WERI-Rb-1 (cell line): ENCODE data around the gene GATA5.

Experiments used
- DNase-seq: peaks from one replicate; pipeline ENCODE4 v3.0.0-alpha.2; 2020
- H3K27ac ChIP-seq: fragments of 250-450 bp; sonication (Bioruptor Pico); 2 replicates; pipeline ENCODE4 v1.5.1; 2020; ENCODE audit warnings: mild to moderate bottlenecking, moderate library complexity
- H3K27me3 ChIP-seq: fragments of 250-450 bp; sonication (Bioruptor Pico); 2 replicates; pipeline ENCODE4 v1.5.1; 2021; ENCODE audit warnings: mild to moderate bottlenecking, low read depth, moderate library complexity; ENCODE audit not compliant: insufficient read depth, severe bottlenecking
- H3K36me3 ChIP-seq: fragments of 250-450 bp; sonication (Bioruptor Pico); 2 replicates; pipeline ENCODE4 v1.5.1; 2020; ENCODE audit warnings: mild to moderate bottlenecking, moderate library complexity
- H3K4me3 ChIP-seq: 2 replicates; pipeline ENCODE4 v1.5.1; 2011; ENCODE audit warnings: low read depth, mild to moderate bottlenecking, control low read depth, low read length
- H3K9me3 ChIP-seq: fragments of 250-450 bp; sonication (Bioruptor Pico); 2 replicates; pipeline ENCODE4 v1.5.1; 2021; ENCODE audit warnings: mild to moderate bottlenecking, moderate library complexity; ENCODE audit not compliant: severe bottlenecking
- CTCF ChIP-seq: IDR thresholded peaks from 2 replicates; pipeline ENCODE4 v1.5.1; 2011; ENCODE audit warnings: low read depth, mild to moderate bottlenecking, control low read depth, inconsistent platforms, low read length

GATA5 gene

GRCh38 chr20:62461834-62462233, 14.0 kb downstream of the GATA5 start:
- Histone ChIP-seq H3K36me3 (no peaks in the 10 kb centered on the region), H3K27me3 (no peaks in the 10 kb centered on the region), H3K9me3 (no peaks in the 10 kb centered on the region), H3K27ac (no peak overlapping the region), H3K4me3 (no peak overlapping the region)
- no peak for TF ChIP-seq CTCF
- DNase-seq: no peak

DNA sequence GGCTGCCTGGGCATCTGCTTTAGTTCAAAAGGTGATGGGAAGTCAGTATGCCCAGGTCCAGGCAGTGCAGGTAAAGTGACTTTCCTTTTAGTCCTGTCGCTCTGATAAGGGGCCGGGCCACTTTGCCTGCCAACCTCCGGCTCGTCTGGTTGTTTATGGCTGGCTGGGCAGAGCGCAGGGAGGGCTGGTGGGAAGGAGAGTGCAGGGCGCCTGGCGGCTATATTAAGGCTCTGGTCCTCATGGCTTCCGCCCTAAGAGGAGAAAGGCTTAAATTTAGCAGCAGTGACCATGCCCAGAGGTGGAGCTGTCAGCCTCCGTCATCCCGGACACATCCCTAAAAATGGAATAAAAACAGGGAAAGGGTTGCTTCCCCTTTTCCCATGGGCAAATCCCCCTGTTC, 14.6 kb downstream of the GATA5 start:
- Histone ChIP-seq H3K27me3 (no peaks in the 10 kb centered on the region), H3K36me3 (no peaks in the 10 kb centered on the region), H3K4me3 (no peak overlapping the region), H3K9me3 (no peaks in the 10 kb centered on the region), H3K27ac (no peak overlapping the region)
- TF ChIP-seq CTCF: no peak
- DNase-seq: no peak

- no peak for TF ChIP-seq CTCF
These were observed 15.1 kb downstream of the GATA5 start for GRCh38 chr20:62460678-62461077.

GRCh38 chr20:62459488-62459887, 16.3 kb downstream of the GATA5 start:
- Histone ChIP-seq H3K27ac (no peak overlapping the region), H3K4me3 (no peak overlapping the region), H3K27me3 (no peaks in the 10 kb centered on the region), H3K36me3 (no peaks in the 10 kb centered on the region), H3K9me3 (no peaks in the 10 kb centered on the region)
- no peak for DNase-seq
- TF ChIP-seq CTCF: no peak

More at GRCh38 chr20:62460678-62461077, 15.1 kb downstream of the GATA5 start:
- Histone ChIP-seq H3K27me3 (no peaks in the 10 kb centered on the region), H3K9me3 (no peaks in the 10 kb centered on the region), H3K4me3 (no peak overlapping the region), H3K27ac (no peak overlapping the region), H3K36me3 (no peaks in the 10 kb centered on the region)
- no peak for DNase-seq

GRCh38 chr20:62458275-62459251, 17.2 kb downstream of the GATA5 start:
- no peak overlapping the region for H3K4me3 ChIP-seq
- no peaks in the 10 kb centered on the region for H3K27me3 ChIP-seq
- DNase-seq: no peak
- no peaks in the 10 kb centered on the region for H3K9me3 ChIP-seq
- H3K36me3 ChIP-seq: no peaks in the 10 kb centered on the region
- H3K27ac ChIP-seq: no peak overlapping the region
- no peak for TF ChIP-seq CTCF
